D721Med (cell line): ENCODE measurements around the gene NDUFAF2.
"Not testable (repeated sequence)": the region's sequence is repeated elsewhere in the genome, so short reads cannot be mapped to it uniquely, and the experiment has no call there.

Experiments used
- DNase-seq: peaks from one replicate; pipeline ENCODE4 v3.0.0; 2011; ENCODE audit warnings: low spot score; ENCODE audit not compliant: insufficient read length
- FAIRE-seq: peaks from 2 replicates; lab custom pipeline; 2011; peaks lifted over from hg19 to GRCh38; lab: Jason Lieb, UNC
- TF ChIP-seq, protein P1 (sequence below): IDR thresholded peaks from 2 replicates; pipeline ENCODE4 v1.5.1; 2012; ENCODE audit warnings: mild to moderate bottlenecking, control low read depth; ENCODE audit not compliant: insufficient read depth; ENCODE audit errors: missing control alignments

Gene NDUFAF2

GRCh38 chr5:61177716-61178115, 232.7 kb downstream of the NDUFAF2 start:
- DNase-seq (no peak), FAIRE-seq (no peak)
- TF ChIP-seq, protein P1, sequence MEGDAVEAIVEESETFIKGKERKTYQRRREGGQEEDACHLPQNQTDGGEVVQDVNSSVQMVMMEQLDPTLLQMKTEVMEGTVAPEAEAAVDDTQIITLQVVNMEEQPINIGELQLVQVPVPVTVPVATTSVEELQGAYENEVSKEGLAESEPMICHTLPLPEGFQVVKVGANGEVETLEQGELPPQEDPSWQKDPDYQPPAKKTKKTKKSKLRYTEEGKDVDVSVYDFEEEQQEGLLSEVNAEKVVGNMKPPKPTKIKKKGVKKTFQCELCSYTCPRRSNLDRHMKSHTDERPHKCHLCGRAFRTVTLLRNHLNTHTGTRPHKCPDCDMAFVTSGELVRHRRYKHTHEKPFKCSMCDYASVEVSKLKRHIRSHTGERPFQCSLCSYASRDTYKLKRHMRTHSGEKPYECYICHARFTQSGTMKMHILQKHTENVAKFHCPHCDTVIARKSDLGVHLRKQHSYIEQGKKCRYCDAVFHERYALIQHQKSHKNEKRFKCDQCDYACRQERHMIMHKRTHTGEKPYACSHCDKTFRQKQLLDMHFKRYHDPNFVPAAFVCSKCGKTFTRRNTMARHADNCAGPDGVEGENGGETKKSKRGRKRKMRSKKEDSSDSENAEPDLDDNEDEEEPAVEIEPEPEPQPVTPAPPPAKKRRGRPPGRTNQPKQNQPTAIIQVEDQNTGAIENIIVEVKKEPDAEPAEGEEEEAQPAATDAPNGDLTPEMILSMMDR = no peak

DNA sequence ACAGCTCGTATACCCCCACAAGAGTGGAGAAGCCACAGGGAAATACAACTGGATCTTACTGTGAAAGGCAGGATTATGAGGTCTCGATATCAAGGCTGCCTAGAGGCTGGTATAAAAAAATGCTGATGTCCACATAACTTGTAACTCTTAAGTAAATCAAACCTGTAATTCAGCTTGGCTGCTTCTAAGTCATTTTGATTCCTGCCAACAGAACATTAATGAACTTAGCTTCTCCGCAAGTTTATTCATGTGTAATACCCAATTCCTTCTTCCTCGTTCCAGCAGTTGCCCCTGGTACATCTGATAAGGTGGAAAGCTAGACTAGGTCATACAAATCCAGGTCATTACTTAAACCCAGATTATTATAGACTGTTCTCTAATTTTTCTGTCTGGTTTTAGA, 233.7 kb downstream of the NDUFAF2 start:
- DNase-seq (no peak), FAIRE-seq (no peak)
- TF ChIP-seq, protein P1 = no peak

DNA sequence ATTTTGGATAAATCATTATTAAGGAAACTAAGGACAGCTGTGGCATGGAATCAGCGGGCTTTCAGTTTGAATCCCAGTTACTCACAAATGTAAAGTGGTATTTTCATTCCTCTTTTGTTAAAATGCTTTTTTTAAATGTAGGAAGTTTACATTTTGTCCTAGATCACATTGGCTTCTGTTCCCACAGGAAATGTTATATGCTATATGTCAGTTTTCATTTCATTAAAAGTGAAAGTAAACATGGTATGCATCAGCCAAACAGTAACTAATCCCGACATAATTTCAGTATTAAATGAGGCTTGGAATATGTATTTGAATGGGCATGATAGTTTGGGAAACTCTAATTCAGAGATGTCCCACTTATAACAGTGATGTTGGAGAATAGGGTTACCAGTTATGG, 235.9 kb downstream of the NDUFAF2 start:
- TF ChIP-seq, protein P1 = no peak
- FAIRE-seq (no peak), DNase-seq (no peak)

DNA sequence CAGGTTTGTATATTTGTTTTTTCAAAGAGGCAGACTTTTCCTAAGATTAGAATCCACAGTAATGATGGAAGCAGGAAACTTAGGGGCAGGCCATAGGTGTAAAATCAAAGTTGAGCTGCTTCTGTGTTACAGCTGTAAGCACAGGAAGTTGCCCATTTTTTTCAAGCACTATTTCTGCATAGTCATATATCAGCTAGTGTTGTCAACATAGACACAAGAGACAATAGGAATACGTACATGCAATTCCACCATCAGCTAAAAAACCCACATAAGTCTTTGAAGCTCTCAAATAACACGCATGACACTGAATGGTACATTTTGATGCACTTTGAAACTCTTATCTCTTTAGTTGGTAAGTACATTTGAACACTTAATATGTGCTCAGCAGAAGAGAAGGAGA, 237.4 kb downstream of the NDUFAF2 start:
- DNase-seq = no peak
- FAIRE-seq = no peak

DNA sequence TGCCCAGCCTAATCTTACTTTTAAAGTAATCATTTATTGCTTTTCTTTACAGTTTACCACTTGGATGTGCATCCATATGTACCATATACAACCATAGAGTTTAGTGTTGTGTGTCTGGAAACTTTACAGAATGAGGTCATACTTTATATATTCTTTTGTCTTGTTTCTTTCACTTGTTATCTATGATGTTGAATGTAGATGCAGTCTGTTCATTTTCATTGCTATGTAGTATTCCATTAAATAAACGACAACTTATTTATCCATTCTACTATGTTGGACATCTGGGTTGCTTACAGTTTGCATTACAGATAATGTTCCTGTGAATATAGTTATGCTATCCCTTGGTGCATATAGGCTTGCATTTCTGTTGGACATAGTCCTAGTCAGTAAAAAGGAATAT, 238.5 kb downstream of the NDUFAF2 start:
- TF ChIP-seq, protein P1 = no peak
- FAIRE-seq (no peak), DNase-seq (no peak)

More for the DNA sequence above, 237.4 kb downstream of the NDUFAF2 start:
- TF ChIP-seq, protein P1 = no peak

- no peak for DNase-seq
- TF ChIP-seq, protein P1 = no peak
- FAIRE-seq = no peak
Observed at GRCh38 chr5:61184708-61185107, 239.7 kb downstream of the NDUFAF2 start.

GRCh38 chr5:61186634-61187033, 241.6 kb downstream of the NDUFAF2 start:
- DNase-seq (no peak), FAIRE-seq (no peak)
- TF ChIP-seq, protein P1 = no peak

DNA sequence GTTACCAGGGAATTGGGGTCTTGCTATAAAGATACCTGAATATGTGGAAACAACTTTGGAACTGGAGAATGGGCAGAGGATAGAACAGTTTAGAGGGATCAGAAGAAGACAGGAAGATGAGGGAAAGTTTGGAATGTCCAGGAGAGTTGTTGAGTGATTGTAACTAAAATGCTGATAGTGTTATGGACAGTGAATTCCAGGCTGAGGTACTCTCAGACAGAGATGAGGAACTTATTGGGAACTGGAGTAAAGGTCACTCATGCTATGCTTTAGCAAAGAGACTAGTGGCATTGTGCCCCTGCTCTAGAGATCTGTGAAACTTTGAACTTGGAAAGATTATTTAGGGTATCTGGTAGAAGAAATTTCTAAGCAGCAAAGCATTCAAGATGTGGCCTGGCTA, 242.3 kb downstream of the NDUFAF2 start:
- FAIRE-seq, DNase-seq: not testable (repeated sequence)

DNA sequence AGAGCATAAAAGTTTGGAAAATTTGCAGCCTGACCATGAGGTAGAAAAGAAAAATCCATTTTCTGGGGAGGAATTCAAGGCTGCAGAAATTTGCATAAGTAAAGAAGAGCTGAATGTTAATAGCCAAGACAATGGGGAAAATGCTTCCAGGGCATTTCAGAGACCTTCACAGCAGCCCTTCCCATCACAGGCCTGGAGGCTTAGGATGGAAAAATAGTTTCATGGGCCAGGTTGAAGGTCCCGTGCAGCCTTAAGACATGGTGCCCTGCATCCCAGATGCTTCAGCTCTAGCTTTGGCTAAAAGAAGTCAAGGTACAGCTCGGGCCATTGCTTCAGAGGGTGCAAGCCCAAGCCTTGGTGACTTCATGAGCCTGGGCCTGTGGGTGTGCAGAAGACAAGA, 242.8 kb downstream of the NDUFAF2 start:
- not testable (repeated sequence) for DNase-seq, FAIRE-seq
